A549 (cell line): ENCODE data around the gene SNRNP70. TPM values are rescaled to one million over a fixed set of nuclear protein-coding genes. Genes with fewer than 3 reads are reported as not detected.

Experiments used
- ATAC-seq, 2 experiments: fragments of 200-7000 bp in 1 of 2; fragments of >200 bp in 1 of 2; cut with Nextera tagmentation in 1 of 2; cut with Tn5 transposase in 1 of 2; 3 replicates each; pipeline versions ENCODE4 v1.8.0 to v1.9.1; 2018 to 2020; ENCODE audit warnings: mild to moderate bottlenecking in 1 of 2, moderate library complexity in 1 of 2
- CTCF ChIA-PET: fragments of 300-600 bp; sonication (Branson Sonifier 250); formaldehyde crosslinking; extraction: SDS; loops from one replicate; lab custom pipeline; 2021; ENCODE audit warnings: antibody characterized with exemption, inconsistent platforms; lab: Yijun Ruan, JAX
- POLR2A ChIA-PET: fragments of 350-600 bp; formaldehyde crosslinking; extraction: SDS; loops from one replicate; lab custom pipeline; 2021; ENCODE audit warnings: antibody characterized with exemption, inconsistent platforms; lab: Yijun Ruan, JAX
- DNase-seq, 2 experiments: peaks; one replicate each; pipeline versions ENCODE4 v3.0.0 to v3.0.0-alpha.2; 2011 to 2016; ENCODE audit warnings: low read depth in 1 of 2, low spot score in 1 of 2
- FAIRE-seq: peaks from 2 replicates; lab custom pipeline; 2011; peaks lifted over from hg19 to GRCh38; lab: Jason Lieb, UNC
- H3K27ac ChIP-seq, 2 experiments: fragments of >200 bp; sonication (Bioruptor Twin); formaldehyde crosslinking; 3 replicates each; pipeline ENCODE4 v1.5.1; 2016 to 2017
- H3K4me1 ChIP-seq: fragments of >200 bp; sonication (Bioruptor Twin); formaldehyde crosslinking; 3 replicates; pipeline ENCODE4 v1.6.1; 2016
- H3K4me2 ChIP-seq: fragments of >200 bp; sonication (Bioruptor Twin); formaldehyde crosslinking; 3 replicates; pipeline ENCODE4 v1.6.1; 2016
- H3K4me3 ChIP-seq: fragments of >200 bp; sonication (Bioruptor Twin); formaldehyde crosslinking; 3 replicates; pipeline ENCODE4 v1.5.1; 2016
- H3K9me3 ChIP-seq: fragments of >200 bp; sonication (Bioruptor Twin); formaldehyde crosslinking; 3 replicates; pipeline ENCODE4 v1.6.1; 2016
- CBX2 ChIP-seq: fragments of 200-600 bp; sonication (generic); IDR thresholded peaks from 2 replicates; pipeline ENCODE4 v1.6.1; 2016; ENCODE audit warnings: low read depth, mild to moderate bottlenecking, borderline replicate concordance
- CHD4 ChIP-seq: fragments of 200-600 bp; sonication (generic); IDR thresholded peaks from 2 replicates; pipeline ENCODE4 v1.6.1; 2016; ENCODE audit warnings: antibody characterized with exemption, mild to moderate bottlenecking, borderline replicate concordance
- CTCF ChIP-seq: fragments of >200 bp; sonication (Bioruptor Twin); formaldehyde crosslinking; IDR thresholded peaks from 3 replicates; pipeline ENCODE4 v1.5.1; 2016
- HEYL ChIP-seq: fragments of 250-450 bp; sonication (Bioruptor Pico); IDR thresholded peaks from 2 replicates; pipeline ENCODE4 v1.8.0; 2021; ENCODE audit warnings: mild to moderate bottlenecking, moderate library complexity
- KDM5A ChIP-seq: fragments of 200-600 bp; sonication (generic); IDR thresholded peaks from 2 replicates; pipeline ENCODE4 v1.6.1; 2016; ENCODE audit warnings: antibody characterized with exemption, mild to moderate bottlenecking
- MYC ChIP-seq: IDR thresholded peaks from 2 replicates; pipeline ENCODE4 v1.6.1; 2012; ENCODE audit warnings: mild to moderate bottlenecking, inconsistent platforms, low read length, improper control_type of control experiment, borderline replicate concordance
- PHF8 ChIP-seq: fragments of 200-600 bp; sonication (generic); IDR thresholded peaks from 2 replicates; pipeline ENCODE4 v1.6.1; 2016; ENCODE audit warnings: low read depth, mild to moderate bottlenecking, antibody characterized with exemption, moderate library complexity, borderline replicate concordance
- RAD21 ChIP-seq, 2 experiments: fragments of >200 bp in 1 of 2; sonication (Bioruptor Twin) in 1 of 2; formaldehyde crosslinking in 1 of 2; IDR thresholded peaks in 1 of 2; conservative IDR thresholded peaks in 1 of 2; 2 replicates in 1 of 2; 3 replicates in 1 of 2; pipeline ENCODE4 v1.6.1; 2012 to 2018; ENCODE audit warnings: inconsistent platforms in 1 of 2
- RARB ChIP-seq: fragments of 250-450 bp; sonication (Bioruptor Pico); IDR thresholded peaks from 2 replicates; pipeline ENCODE4 v1.8.0; 2021; ENCODE audit warnings: mild to moderate bottlenecking, moderate library complexity
- REST ChIP-seq: fragments of 200-600 bp; sonication (generic); IDR thresholded peaks from 2 replicates; pipeline ENCODE4 v1.6.1; 2016; ENCODE audit warnings: antibody characterized with exemption, mild to moderate bottlenecking, moderate library complexity
- SMC3 ChIP-seq: fragments of >200 bp; sonication (Bioruptor Twin); formaldehyde crosslinking; IDR thresholded peaks from 3 replicates; pipeline ENCODE4 v1.6.1; 2018; ENCODE audit warnings: inconsistent platforms
- SREBF2 ChIP-seq: fragments of 450-650 bp; IDR thresholded peaks from 2 replicates; pipeline ENCODE4 v1.6.1; 2014; ENCODE audit warnings: mild to moderate bottlenecking, moderate library complexity
- TFCP2L1 ChIP-seq: fragments of 250-450 bp; sonication (Bioruptor Pico); IDR thresholded peaks from 2 replicates; pipeline ENCODE4 v1.5.0; 2021; ENCODE audit warnings: mild to moderate bottlenecking
- USF2 ChIP-seq: fragments of 450-650 bp; IDR thresholded peaks from 2 replicates; pipeline ENCODE4 v1.6.1; 2014; ENCODE audit warnings: antibody characterized with exemption
- WGBS: methylation state at CpG from one replicate; pipeline ENCODE4 v1.1.6; 2017; ENCODE audit errors: missing lambda C conversion rate; 5-methylcytosine and 5-hydroxymethylcytosine counted together
- polyA plus RNA-seq, 4 experiments: library from polyadenylated mRNA; depleted of rRNA in 3 of 4; stranded (reverse); fragments of >200 nt; fragmentation: RNase III in 1 of 4; extraction: RNeasy Plus Mini Kit Qiagen cat#74134 plus additional on column Dnase treatment in 1 of 4; gene quantifications; 2 replicates in 3 of 4; 3 replicates in 1 of 4; pipeline ENCODE4 v1.2.3, GENCODE V29; 2011 to 2017

Gene SNRNP70
- polyA plus RNA-seq, 2 of the 4 experiments (the other 2 are of a cell fraction): 214 to 350 TPM

GRCh38 chr19:49070416-49070815, 14.8 kb upstream of the SNRNP70 start (continued):
- TF ChIP-seq TFCP2L1 (CRISPR knock-in tag) (no peak), REST (no peak), CHD4 (no peak), PHF8 (no peak), USF2 (no peak), SREBF2 (no peak), CTCF (no peak)

GRCh38 chr19:49071860-49072547, 13.2 kb upstream of the SNRNP70 start:
- peak overlapping the region; percentile 82; the same call in 2 of the 3 replicates for H3K4me2 ChIP-seq
- no peak for FAIRE-seq
- no peak overlapping the region; the same call in 1 of the 3 replicates for H3K4me3 ChIP-seq

GRCh38 chr19:49073514-49074378, 11.5 kb upstream of the SNRNP70 start:
- Histone ChIP-seq H3K4me3 (peak overlapping the region; percentile 6; the same call in 1 of the 3 replicates), H3K4me2 (peak overlapping the region; percentile 82), H3K27ac (0 out of 6 replicates have a peak overlapping the region, but pooled peaks of 1 of the 2 experiments have one; percentile 9), H3K9me3 (no peaks in the 10 kb centered on the region), H3K4me1 (peaks cover 16% of the 10 kb centered on the region)
- peak; percentile 77 to 86 for ATAC-seq
- 43% methylated on average over 23 of the region's 23 CpGs for WGBS
- no peak for FAIRE-seq
- peak; percentile 40 to 66; a peak in 4 of 5 replicates for TF ChIP-seq RAD21 (conservative IDR thresholded peaks at IDR 0.05 in 1 of 2, IDR thresholded peaks at IDR 0.05 in 1 of 2)
- TF ChIP-seq CTCF: peak; percentile 62
- no peak for TF ChIP-seq CBX2
- TF ChIP-seq SMC3: peak; percentile 60
- POLR2A ChIA-PET: interaction anchor here (0.7 to 1.5 kb wide), 2 partner anchors 74 to 125 kb away, joined by 3 to 4 read pairs; no protein-coding TSS in a partner anchor
- peak; percentile 65 to 73 for DNase-seq
- CTCF ChIA-PET: interaction anchor here (0.5 to 8.8 kb wide), 47 partner anchors 9 to 906 kb away, joined by 3 to 121 read pairs (median 5); partner anchors contain the start of genes CGB7, GYS1, NTF4 and PPP1R15A

More at GRCh38 chr19:49071860-49072547, 13.2 kb upstream of the SNRNP70 start:
- H3K27ac ChIP-seq: no peak overlapping the region
- H3K9me3 ChIP-seq: no peaks in the 10 kb centered on the region
- 78% methylated on average over 80 of the region's 93 CpGs for WGBS
- ATAC-seq (no peak), DNase-seq (no peak)
- ChIA-PET CTCF (interaction anchor here (0.6 to 8.8 kb wide), 8 partner anchors 14 to 154 kb away, joined by 3 to 121 read pairs (median 14); partner anchors contain the start of genes CGB7 and RUVBL2), POLR2A (no interaction called here)
- peaks cover 16% of the 10 kb centered on the region for H3K4me1 ChIP-seq
- no peak for TF ChIP-seq KDM5A
- TF ChIP-seq RARB (CRISPR knock-in tag): no peak
- no peak for TF ChIP-seq HEYL (CRISPR knock-in tag)
- no peak for TF ChIP-seq MYC
